Adipose tissue (tissue), 3 donors: Measurements from ENCODE around the gene RTN4. TPM values are rescaled to one million over a fixed set of nuclear protein-coding genes. Genes with fewer than 3 reads are reported as not detected.
A peak's percentile ranks its signal among the peaks of the same experiment; 100 is the strongest.
"Not testable (repeated sequence)": the region's sequence is repeated elsewhere in the genome, so short reads cannot be mapped to it uniquely, and the experiment has no call there.

Source experiments
- H3K27ac ChIP-seq: one replicate; pipeline ENCODE4 v1.5.1; 2013; ENCODE audit warnings: low read depth, low read length
- WGBS, 3 donors: extraction: QIAGEN DNeasy Blood & Tissue Kit; methylation state at CpG; one replicate each; pipeline ENCODE4 v1.1.7; 2013; 5-methylcytosine and 5-hydroxymethylcytosine counted together
- polyA plus RNA-seq, 3 donors: library from polyadenylated mRNA; stranded (reverse); fragments of 200-250 nt; gene quantifications; one replicate each; pipeline ENCODE4 v1.2.3, GENCODE V29; 2013
- donor health status: healthy with polysubstance abuse.
- donor health status: Bipolar disorder and iron deficiency.
- donor health status: healthy.

RTN4 gene
- 100 to 1,000 TPM; 103 to 576 (median 221) TPM for polyA plus RNA-seq

DNA sequence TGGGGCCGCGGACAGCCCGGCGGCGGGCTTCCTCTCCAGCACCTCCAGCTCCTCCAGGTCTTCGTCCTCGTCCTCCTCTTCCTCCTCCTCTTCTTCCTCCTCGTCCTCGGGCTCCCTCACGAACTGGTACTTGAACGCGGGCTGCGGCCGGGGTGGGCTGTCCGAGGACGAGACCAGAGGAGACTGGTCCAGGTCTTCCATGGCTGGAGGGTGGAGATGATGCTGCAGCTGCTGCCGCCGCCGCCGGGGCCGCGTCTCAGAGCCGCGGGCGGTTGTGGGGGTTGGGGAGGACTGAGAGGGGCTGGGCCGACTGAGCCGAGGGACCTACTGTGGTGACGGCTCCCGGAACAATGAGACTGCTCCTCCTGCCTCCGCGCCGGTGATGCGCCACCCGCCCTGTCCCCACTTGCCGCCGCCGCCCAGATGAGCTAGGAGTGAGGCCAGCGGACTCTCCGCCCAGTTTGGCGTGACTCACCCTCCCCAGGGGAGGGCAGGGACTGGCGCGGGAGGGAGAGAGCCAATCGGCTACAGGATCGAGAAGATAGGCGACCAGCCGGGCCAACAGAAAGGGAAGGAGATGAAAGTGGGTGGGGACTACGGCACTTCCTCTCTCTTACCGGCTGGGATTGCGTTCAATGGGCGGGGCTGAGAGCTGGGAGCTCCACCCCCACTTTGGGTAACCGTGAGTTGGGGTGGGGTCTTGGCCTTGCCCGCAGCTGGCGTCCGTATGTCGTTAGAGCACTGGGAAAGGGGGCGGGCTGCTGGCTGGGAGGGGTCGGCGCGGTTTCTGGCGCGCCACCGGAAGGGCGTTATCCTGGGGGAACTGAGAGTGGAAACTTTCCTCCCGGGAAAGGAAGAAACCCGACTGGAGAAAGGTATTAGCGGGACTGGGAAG, at the start of gene RTN4:
RTN4 (minus strand) TSS at position 352 of the 895 bp plus-strand sequence; CDS start at position 201, 151 bp downstream.
- WGBS, 3 donors: 0 to 1% (median 1%) methylated on average over 53 to 66 of the region's 66 CpGs
- H3K27ac ChIP-seq: peak within 1 kb of the TSS; percentile 99

DNA sequence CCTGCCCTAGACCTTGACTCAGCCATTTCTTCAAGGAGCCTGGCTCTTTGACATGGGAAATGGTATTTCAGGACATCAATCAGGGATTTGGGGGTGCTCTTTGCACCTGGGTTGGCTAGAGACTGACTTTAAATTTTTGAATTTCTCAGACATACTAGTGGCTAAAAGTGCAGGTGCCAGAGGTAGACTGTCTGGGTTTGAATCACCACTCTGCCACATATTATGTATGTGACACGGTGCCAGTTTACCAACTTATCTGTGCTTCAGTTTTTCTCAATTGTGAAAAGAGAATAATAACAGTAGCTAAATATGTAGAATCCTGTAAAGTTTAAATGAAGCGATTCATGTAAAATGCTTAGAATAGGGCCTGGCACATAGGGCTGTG, 49.2 kb upstream of the RTN4 start:
- 88 to 98% (median 89%) methylated on average over 2 of the region's 2 CpGs for WGBS, 3 donors
- no peak overlapping the region for H3K27ac ChIP-seq

DNA sequence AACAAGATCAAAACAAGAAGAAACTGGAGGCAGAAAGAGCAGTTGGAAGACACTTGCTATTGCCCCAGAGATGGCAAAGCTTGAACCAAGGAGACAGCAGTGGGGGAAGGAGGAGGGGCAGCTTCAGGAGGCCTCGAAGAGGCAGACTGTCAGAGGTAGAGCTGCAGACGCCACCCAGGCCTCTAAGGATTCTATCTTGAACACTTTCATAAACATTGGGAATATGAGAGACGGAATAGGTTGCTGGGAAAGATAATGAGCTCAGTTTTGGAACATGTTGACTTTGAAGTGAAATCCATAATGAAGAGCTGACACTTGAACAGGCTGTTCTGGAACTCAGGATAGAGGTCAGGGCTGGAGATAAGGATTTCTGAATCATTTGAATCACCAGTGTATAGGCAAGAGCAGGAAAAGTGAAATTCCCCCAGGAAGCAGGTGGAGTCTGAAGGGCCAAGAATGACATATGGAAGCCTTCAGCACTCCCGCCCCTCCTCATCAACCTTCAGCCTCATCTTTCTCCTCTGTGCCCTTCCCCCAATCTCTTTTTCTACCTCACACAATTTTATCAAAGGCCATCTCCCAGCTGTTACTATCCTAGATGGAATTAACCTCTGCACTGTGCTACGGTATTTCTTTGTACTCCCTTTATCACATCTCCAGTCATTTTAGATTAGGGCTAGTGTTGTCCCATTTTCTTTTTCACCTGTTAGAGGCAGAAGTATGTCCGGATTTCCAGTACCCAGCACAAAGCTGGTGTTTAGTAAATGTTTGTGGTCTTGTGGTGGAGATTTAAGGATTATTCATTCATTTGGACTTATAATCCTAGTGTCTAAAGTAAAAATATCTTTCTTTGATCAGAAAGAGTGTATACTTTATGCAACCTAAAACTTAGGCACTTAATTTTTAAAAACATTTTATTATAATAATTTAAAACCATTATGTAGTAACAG, 47.5 kb upstream of the RTN4 start:
- WGBS, 3 donors: 51 to 59% (median 52%) methylated on average over 6 of the region's 6 CpGs
- H3K27ac ChIP-seq: peak overlapping the region; percentile 56

GRCh38 chr2:55097082-55097460, 46.8 kb upstream of the RTN4 start:
- H3K27ac ChIP-seq: peak overlapping the region; percentile 56
- WGBS, 3 donors: 52 to 71% (median 52%) methylated on average over 1 of the region's 1 CpG

- WGBS, 3 donors: 88 to 92% (median 88%) methylated on average over 3 of the region's 3 CpGs
- H3K27ac ChIP-seq: no peak overlapping the region
These were observed 46.3 kb upstream of the RTN4 start for GRCh38 chr2:55096586-55096985.

DNA sequence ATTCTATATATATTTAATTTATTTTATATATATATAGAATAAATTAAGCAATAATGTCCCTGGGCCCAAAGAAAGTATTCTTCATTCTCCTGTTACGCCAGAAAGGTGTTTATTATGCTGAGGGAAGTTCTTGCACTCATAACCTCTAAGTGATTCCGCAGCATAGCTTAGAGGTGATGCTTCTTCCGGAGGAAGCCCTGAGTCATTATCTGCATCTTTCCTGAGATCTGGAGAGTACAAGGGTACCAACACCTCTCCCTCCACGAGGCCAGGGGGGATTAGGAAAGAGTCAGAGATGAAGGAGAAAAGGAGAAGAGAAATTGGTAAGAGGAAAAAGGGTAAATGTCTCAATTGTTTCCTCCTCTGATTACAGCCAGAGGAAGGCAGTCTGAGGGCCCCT, 43.1 kb upstream of the RTN4 start:
- no peak overlapping the region for H3K27ac ChIP-seq
- 38 to 80% (median 45%) methylated on average over 4 of the region's 4 CpGs for WGBS, 3 donors

DNA sequence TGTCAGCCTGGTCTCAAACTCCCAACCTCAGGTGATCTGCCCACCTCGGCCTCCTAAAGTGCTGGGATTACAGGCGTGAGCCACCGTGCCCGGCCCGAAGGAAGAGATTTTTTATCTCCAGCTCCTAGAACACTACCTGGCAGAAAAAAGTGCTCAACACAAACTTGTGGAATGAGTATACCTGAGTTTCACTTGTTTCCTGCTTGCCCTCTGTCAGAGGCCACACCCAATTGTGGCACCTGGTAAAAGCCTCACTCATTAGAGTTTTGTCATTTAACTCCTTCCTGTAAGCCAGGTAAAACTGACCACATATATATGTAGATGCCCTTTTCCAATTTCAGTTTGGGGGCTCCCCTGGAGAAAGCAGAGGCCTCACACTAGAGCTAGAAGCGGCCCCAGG, 42.2 kb upstream of the RTN4 start:
- 53 to 95% (median 92%) methylated on average over 6 of the region's 6 CpGs for WGBS, 3 donors
- H3K27ac ChIP-seq: no peak overlapping the region

DNA sequence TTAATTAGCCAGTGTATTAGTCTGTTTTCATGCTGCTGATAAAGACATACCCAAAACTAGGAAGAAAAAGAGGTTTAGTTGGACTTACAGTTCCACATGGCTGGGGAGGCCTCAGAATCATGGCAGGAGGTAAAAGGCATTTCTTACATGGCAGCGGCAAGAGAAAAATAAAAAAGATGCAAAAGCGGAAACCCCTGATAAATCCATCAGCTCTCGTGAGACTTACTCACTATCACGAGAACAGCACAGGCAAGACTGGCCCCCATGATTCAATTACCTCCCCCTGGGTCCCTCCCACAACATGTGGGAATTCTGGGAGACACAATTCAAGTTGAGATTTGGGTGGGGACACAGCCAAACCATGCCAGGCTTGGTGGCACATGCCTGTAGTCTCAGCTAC, 41.4 kb upstream of the RTN4 start:
- 50 to 70% (median 69%) methylated on average over 4 of the region's 4 CpGs for WGBS, 3 donors
- H3K27ac ChIP-seq: not testable (repeated sequence)

GRCh38 chr2:55090702-55091101, 40.5 kb upstream of the RTN4 start:
- H3K27ac ChIP-seq: no peak overlapping the region
- WGBS, 3 donors: 73 to 98% (median 85%) methylated on average over 2 of the region's 2 CpGs

GRCh38 chr2:55089726-55090125, 39.5 kb upstream of the RTN4 start:
- WGBS, 3 donors: 92 to 93% (median 93%) methylated on average over 1 of the region's 1 CpG
- no peak overlapping the region for H3K27ac ChIP-seq

DNA sequence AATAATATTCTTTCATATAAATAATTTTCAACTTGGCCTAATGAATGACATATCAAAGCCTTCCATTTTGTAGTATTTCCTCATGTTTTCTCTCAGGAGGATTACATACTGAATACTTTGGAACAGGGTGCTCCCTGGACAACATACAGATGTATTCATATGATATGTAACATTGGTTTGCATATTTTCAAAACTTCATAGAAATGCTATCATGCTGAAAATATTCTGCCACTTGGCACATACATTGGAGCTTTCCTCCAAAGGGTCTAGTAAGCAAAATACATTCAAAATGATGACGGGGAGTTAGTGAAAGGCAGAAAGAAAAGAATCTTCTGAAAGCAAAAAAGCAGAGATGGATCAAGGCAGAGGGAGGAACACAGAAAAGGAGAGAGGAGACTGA, 38.1 kb upstream of the RTN4 start:
- H3K27ac ChIP-seq: no peak overlapping the region
- WGBS, 3 donors: 72 to 92% (median 88%) methylated on average over 1 of the region's 1 CpG

GRCh38 chr2:55087936-55088335, 37.7 kb upstream of the RTN4 start:
- WGBS, 3 donors: 67 to 85% (median 79%) methylated on average over 3 of the region's 3 CpGs
- H3K27ac ChIP-seq: no peak overlapping the region

DNA sequence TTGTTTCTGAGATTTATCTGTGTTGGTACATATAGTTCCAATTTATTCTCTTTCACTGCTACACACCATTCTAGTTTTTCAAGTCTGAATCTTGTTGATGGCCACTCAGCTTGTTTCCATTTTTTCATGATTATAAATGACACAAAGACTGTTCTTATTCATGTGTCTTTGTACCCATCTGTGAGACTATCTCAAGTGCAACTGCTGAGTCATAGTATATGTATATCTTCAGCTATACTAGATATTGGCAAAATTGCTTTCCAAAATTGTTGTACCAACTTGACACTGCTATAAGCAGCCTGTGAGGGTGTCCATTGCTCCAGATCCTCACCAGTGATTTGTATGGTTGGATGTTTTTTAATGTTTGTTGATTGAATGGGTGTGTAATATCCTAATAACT, 37.2 kb upstream of the RTN4 start:
- H3K27ac ChIP-seq: no peak overlapping the region

DNA sequence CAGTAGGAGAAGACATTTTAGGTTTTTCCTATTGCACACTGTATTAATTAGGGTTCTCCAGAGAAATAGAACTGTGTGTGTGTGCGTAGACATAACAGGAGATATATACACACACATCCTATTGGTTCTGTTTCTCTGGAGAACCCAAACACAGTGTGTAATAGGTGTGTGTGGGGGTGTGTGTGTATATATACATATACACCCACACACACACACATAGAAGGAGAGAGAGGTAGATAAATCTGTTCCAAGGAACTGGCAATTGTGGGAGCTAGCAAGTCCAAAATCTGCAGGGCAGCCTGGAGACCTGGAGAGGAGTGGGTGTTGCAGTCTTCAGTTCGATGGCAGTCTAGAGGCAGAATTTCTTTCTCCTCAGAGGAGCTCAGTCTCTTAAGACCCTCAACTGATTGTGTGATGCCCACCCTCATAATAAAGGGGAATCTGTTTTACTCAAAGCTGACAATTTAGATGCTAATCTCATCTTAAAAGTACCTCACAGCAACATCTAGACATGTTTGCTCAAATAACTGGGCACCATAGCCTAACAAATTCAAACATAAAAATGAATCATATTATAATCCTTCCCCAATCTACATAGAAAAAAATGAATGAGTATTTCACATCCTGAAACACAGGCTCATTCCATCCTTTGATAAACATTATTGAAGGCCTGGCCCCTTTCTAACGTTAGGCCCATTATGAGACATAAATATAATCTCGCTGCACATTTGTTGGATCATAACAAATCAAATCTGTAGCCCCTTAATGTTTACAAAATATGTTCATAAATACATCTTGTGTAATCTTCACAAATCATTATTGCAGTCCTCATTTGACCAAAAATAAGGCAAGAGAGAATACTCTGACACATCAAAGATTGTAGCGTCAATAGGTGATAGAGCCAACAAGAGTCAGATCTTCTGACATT, 35.1 kb upstream of the RTN4 start:
- no peak overlapping the region for H3K27ac ChIP-seq
- WGBS, 3 donors: 88 to 92% (median 92%) methylated on average over 5 of the region's 5 CpGs

DNA sequence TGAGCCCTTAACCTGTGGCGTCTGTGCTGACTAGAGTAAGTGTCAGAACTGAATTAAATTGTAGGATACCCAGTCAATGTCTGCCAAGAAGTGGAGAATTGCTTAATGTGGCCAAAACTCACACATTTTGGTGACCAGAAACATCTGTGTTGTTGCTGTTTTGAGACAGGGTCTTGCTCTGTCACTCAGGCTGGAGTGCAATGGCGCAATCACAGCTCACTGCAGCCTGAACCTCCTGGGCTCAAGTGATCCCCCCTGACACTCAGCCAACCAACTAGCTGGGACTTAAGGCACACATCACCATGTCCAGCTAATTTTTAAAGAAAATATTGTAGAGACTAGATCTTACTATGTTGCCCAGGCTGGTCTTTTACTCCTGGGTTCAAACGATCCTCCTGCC, 34.4 kb upstream of the RTN4 start:
- H3K27ac ChIP-seq: no peak overlapping the region
- 85 to 93% (median 85%) methylated on average over 3 of the region's 3 CpGs for WGBS, 3 donors

DNA sequence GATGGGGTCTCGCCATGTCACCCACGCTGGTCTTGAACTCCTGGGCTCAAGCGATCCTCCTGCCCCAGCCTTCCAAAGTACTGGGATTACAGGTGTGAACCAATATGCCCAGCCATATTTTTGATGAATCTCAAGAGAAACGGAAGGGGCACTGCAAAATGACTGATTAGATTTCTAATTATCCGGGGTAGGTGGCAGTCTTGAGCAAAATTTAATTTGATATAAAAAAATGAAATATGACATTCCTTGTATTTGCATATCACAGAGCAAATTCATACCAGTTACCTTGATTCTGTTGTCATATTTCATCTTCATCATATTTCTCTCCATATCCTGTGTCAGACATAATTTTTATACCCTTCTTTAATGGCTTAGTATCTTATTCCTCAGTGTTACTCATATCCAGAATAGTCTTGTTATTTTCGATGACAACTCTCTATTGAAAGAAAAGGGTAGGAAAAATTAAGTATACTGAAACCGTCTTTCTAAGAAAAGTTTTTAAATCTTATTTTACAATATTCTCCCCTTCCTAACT, 30.0 kb upstream of the RTN4 start:
- no peak overlapping the region for H3K27ac ChIP-seq
- 86 to 97% (median 94%) methylated on average over 7 of the region's 7 CpGs for WGBS, 3 donors

GRCh38 chr2:55078956-55079355, 28.7 kb upstream of the RTN4 start:
- WGBS, 3 donors: 81 to 87% (median 85%) methylated on average over 2 of the region's 2 CpGs
- no peak overlapping the region for H3K27ac ChIP-seq

DNA sequence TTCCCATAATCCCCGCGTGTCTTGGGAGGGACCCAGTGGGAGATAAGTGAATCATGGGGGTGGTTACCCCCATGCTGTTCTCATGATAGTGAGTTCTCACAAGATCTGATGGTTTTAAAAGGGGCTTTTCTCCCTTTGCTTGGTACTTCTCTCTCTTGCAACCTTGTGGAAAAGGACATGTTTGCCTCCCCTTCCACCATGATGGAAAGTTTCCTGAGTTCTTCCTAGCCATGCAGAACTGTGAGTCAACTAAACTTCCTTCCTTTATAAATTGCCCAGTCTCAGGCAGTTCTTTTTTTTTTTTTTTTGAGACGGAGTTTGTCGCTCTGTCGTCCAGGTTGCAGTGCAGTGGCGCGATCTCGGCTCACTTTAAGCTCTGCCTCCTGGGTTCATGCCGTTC, 26.5 kb upstream of the RTN4 start:
- whole genome bisulfite sequencing, 3 donors: 78 to 95% (median 88%) methylated on average over 9 of the region's 9 CpGs
- no peak overlapping the region for H3K27ac ChIP-seq
